Epithelial cell of esophagus (primary cell): ENCODE results near the gene RAP2A.

Experiments
- DNase-seq: peaks from one replicate; pipeline ENCODE4 v3.0.0; 2010; ENCODE audit warnings: low read depth
- H3K4me3 ChIP-seq: 2 replicates; pipeline ENCODE4 v1.5.1; 2011; ENCODE audit warnings: mild to moderate bottlenecking, low read length, control low read depth
- TF ChIP-seq, protein P1 (sequence below): IDR thresholded peaks from 2 replicates; pipeline ENCODE4 v1.5.1; 2011; ENCODE audit warnings: low read depth, mild to moderate bottlenecking, low read length, control low read depth, inconsistent platforms; ENCODE audit not compliant: insufficient read depth; ENCODE audit errors: missing control alignments

Gene RAP2A

DNA sequence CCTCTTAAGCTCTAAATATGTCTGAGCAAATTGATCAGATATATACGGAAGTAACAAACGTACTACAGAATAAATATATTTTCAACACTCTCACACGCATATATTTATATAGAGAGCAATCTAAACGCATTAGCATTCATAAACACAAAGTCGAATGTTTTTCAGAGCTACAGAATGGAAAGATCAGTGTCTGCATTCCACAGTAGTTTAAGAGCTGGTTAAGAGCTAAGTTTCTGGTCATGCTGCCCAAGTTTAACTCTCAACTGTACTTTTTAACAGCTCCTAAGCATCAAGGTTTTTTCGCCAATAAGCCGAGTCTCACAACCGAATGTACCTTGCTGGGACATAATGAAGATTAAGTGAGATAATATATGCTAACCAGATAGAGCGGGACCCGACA lies 36.7 kb upstream of the RAP2A start:
- no peak overlapping the region for H3K4me3 ChIP-seq
- TF ChIP-seq, protein P1, sequence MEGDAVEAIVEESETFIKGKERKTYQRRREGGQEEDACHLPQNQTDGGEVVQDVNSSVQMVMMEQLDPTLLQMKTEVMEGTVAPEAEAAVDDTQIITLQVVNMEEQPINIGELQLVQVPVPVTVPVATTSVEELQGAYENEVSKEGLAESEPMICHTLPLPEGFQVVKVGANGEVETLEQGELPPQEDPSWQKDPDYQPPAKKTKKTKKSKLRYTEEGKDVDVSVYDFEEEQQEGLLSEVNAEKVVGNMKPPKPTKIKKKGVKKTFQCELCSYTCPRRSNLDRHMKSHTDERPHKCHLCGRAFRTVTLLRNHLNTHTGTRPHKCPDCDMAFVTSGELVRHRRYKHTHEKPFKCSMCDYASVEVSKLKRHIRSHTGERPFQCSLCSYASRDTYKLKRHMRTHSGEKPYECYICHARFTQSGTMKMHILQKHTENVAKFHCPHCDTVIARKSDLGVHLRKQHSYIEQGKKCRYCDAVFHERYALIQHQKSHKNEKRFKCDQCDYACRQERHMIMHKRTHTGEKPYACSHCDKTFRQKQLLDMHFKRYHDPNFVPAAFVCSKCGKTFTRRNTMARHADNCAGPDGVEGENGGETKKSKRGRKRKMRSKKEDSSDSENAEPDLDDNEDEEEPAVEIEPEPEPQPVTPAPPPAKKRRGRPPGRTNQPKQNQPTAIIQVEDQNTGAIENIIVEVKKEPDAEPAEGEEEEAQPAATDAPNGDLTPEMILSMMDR, result no peak
- DNase-seq, result no peak

DNA sequence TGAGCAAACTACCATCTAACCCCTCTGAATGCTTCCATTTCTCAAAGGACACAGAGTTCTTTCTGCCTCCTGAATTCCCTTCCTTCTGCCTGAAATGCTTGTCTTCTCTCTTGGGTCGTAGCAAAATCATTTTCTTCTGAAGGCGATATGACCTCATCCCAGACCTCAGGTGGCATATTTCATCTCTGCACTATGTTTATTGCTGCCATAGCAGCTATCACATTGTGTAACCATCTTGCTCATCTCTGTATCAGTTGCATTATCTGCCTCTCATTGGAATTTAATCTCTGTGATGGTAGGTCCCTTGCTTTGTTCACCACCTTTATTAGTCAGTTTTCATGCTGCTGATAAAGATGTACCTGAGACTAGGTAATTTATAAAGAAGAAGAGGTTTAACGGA lies 32.5 kb upstream of the RAP2A start:
- DNase-seq, result no peak
- TF ChIP-seq, protein P1, result no peak

DNA sequence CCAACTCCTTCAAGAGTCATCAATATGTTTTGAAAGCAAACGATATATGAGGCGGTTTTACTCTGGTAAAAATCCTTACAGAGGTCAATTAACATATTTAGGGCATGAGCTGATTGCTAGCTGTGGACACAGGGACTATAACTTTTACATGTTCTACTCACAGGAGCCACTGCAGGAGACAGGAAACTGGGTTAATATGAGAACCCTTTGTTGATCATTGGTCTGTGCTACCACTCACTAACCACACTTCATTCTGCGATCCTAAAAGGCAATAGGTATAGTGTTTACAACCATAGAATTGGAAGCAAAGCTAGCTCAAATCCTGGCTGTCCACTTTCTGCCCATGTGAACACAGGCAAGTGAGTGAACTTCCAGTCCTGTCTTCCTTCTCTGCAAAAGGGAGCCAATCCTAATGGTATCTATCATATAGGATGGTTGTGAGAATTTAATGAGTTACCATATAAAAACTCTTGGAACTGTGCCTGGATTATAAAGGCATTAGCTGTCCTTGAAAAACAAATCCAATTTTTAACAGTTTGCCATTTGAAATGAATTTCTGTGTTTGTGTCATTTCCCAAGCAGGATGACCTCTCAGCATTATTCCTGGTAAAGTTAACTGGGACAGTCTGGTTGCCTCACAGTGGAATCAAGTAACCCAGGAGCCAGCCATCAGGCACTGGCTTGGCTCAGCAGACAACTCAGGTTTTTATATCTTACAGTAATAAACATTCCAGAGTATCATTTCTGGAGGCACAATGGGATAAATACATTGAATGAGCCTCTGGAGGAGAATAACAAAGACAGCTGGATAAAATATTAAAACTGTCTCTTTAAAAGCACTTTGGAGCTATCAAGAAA lies 29.8 kb upstream of the RAP2A start:
- TF ChIP-seq, protein P1, result no peak
- no peak for DNase-seq
- H3K4me3 ChIP-seq, result no peak overlapping the region

More for the DNA sequence above, 32.5 kb upstream of the RAP2A start:
- no peak overlapping the region for H3K4me3 ChIP-seq

DNA sequence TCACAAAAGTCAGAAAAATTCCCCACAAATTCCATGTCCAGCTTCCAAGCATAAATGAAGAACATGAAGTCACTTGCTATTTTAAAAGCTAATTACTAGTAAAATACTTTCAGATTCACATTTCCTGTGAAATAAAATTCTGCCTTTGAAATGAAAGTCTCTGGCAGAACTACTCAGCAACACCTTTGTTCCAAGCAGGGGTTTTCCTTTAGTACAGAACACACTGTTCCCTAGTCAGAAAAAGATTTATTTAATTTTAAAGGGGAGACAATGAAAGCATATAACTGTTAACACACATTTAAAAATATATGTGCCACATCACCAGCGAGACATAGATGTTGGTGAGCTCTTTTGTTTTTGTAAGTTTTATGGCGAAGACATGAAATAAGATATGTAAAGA lies 26.4 kb upstream of the RAP2A start:
- no peak overlapping the region for H3K4me3 ChIP-seq
- no peak for DNase-seq
- TF ChIP-seq, protein P1, result no peak

DNA sequence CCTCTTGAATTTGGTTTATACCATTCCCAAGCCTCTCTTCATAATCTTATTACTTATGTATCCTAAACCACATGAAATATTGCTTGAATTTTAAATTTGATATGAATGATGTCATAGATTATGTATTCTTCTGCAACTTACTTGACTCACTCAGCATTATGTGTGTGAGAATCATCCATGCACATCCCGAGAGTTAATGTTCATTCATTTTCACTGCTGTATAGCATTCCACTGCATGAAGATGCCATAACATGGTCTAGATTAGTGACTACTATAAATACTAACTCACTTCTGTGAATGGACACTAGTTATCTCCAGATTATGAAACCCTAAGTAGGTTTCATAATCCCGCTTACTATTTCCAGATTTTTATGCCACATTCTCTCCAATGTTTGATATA lies 25.0 kb upstream of the RAP2A start:
- no peak for DNase-seq
- TF ChIP-seq, protein P1, result no peak
- H3K4me3 ChIP-seq, result no peak overlapping the region

DNA sequence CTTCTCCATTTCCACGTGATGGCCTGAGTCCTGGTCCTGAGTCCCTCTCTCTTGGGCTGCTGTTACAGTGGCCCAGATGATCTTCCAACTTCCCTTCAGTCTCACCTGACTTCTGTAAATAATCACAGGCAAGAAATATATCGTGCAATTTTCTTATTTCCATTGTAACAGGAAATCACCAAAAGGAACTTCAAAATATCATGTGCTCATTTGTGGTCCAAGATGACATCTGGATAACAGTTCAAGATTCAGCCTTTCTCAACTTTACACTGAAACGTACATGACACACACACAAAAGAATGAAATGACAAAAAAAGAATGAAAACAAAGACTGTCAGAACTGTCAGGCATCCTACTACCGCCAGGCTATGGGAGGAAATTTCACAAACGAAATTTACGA lies 22.0 kb upstream of the RAP2A start:
- TF ChIP-seq, protein P1, result no peak
- DNase-seq, result no peak
- H3K4me3 ChIP-seq, result no peak overlapping the region

DNA sequence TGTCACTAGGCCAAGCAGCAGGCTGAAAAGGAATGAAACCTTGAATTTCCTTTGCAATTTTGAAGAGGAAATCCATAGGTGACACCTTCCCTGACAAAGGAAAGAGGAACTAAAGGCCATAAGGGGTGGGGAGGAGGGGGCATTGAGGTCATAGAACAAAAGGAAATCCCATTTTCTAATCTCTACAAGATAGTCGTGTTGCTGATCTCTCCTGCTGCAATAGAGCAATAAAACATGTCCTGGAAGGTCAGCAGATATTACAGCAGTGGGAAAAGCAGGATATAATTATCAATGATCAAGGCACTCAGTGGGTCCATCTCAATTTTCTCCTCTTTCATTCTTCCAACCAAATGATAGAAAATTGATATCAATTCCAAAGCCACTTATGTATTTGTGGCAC lies 20.3 kb upstream of the RAP2A start:
- TF ChIP-seq, protein P1, result no peak
- DNase-seq, result no peak
- no peak overlapping the region for H3K4me3 ChIP-seq
